Effector memory CD4-positive, alpha-beta T cell (primary cell): Measurements from ENCODE around the gene GNPDA2.

ENCODE experiments used
- DNase-seq, 3 donors: peaks; one replicate each; pipeline ENCODE4 v3.0.0-alpha.2; 2020
- H3K27ac ChIP-seq: 2 replicates; pipeline ENCODE4 v1.7.0; 2013; ENCODE audit warnings: mild to moderate bottlenecking, low read length, moderate library complexity; ENCODE audit not compliant: insufficient read depth, poor library complexity, severe bottlenecking
- H3K27me3 ChIP-seq: replicated peaks from 2 replicates; pipeline ENCODE4 v1.7.0; 2013; ENCODE audit warnings: mild to moderate bottlenecking, low read length; ENCODE audit not compliant: insufficient read depth, control insufficient read depth, poor library complexity, severe bottlenecking
- H3K36me3 ChIP-seq: 2 replicates; pipeline ENCODE4 v1.7.0; 2013; ENCODE audit warnings: mild to moderate bottlenecking, low read length, moderate library complexity; ENCODE audit not compliant: control insufficient read depth, insufficient read depth
- H3K4me1 ChIP-seq: 2 replicates; pipeline ENCODE4 v1.7.0; 2013; ENCODE audit warnings: low read length, mild to moderate bottlenecking; ENCODE audit not compliant: control insufficient read depth, insufficient read depth, poor library complexity, severe bottlenecking
- H3K4me3 ChIP-seq: 2 replicates; pipeline ENCODE4 v1.7.0; 2013; ENCODE audit warnings: low read length, low read depth, mild to moderate bottlenecking; ENCODE audit not compliant: insufficient read depth, poor library complexity, severe bottlenecking
- H3K9me3 ChIP-seq: 2 replicates; pipeline ENCODE4 v1.7.0; 2013; ENCODE audit warnings: mild to moderate bottlenecking, low read length, moderate library complexity; ENCODE audit not compliant: control insufficient read depth
- total RNA-seq, 3 donors: gene quantifications; one replicate each; lab custom pipeline; 2026; lab: John Stamatoyannopoulos, UW

Gene GNPDA2
- total RNA-seq: 7.2 to 14.9 (median 7.2) reads per million in 3 donors

DNA sequence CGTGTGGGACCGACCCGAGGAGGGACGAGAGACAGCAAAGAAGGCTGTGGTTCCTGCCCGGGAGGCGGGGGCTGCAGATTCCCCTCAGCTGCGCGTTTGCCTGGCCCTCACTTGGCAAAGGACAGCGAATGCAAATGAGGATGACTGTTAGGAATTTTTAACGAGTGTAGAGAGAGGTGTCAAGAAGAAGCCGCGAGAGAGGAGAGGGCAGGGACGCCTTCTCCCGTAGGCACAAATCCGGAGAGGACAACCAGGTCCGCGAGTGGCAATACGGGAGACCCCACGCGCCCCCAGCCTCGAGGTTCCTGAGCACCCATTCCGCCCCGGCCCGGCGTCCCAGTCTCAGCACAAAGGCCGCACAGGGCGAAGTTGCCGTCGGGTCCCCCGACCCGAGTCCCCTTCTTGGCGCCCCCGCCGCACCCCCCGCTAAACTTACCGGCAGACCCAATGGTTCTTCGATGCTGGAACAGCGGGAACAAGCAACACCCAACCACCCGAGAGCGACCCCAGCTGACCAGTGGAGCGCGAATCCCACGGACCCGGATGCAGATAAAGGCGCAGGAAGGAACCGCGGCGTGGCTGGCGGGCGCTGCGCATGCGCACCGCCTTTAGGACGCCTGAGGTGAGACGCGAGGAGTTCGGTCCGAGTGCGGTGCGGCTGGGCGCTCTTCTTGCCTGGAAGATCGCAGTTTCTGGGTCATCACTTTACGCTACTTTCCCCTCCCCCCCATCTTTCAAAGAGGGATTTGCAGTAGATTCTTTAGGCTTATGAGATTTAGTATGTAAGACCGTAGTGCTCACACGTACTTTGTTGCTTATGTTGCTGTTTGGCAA lies at the start of gene GNPDA2:
Gene GNPDA2, minus strand, starts transcription at position 519 of the 834 bp plus-strand sequence. CDS start 4,349 bp downstream, outside the sequence.
- peaks cover 18% of the 10 kb centered on the region for H3K4me1 ChIP-seq
- H3K9me3 ChIP-seq: no peaks in the 10 kb centered on the region
- H3K27me3 ChIP-seq: no peaks in the 10 kb centered on the region
- peak within 1 kb of the TSS; percentile 83 for H3K4me3 ChIP-seq
- peak; percentile 68 to 79 (median 72) for DNase-seq
- H3K36me3 ChIP-seq: no peaks in the 10 kb centered on the region
- H3K27ac ChIP-seq: peak within 1 kb of the TSS; percentile 53

DNA sequence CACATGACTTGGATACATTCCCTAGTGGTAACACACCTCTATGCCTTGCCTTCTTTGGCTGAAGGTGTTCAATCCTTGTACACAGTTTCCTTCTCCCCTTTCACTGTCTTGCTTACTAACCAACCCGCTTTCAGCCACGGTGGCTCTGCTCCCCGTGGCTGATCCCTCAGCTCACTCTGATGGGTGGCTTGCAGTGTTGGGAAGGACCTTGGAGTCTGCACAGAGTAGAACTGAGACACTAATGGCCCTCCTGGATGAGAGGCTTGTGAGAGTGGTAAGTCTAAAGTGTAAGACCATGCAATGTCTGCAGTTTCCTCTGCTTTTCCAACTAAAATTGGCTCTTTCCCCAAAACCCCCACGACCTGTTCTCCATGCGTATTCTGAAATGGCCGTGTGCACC lies 46.0 kb upstream of the GNPDA2 start:
- Histone ChIP-seq H3K27me3 (no peaks in the 10 kb centered on the region), H3K27ac (no peak overlapping the region), H3K9me3 (no peaks in the 10 kb centered on the region), H3K4me3 (no peak overlapping the region), H3K4me1 (no peaks in the 10 kb centered on the region), H3K36me3 (no peaks in the 10 kb centered on the region)
- DNase-seq: no peak

DNA sequence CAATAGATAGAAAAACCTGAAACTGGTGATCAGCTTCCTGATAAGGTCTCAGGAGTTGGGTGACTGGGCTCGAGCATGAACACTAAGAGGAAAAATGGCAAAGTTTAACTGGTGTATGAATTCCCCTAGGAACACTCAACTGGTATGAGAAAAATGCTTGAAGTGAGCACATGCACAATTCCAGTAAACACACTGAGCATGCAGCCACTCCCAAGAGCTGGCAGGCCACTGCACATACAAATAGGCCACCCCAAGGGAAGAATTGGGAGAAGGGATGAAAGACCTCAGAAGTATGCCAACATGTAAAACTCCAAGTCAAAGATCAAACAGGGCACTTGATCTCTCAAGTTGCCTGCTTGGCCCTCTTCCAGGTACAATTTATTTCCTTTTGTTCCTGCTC lies 45.4 kb upstream of the GNPDA2 start:
- DNase-seq: no peak
- H3K4me3 ChIP-seq: no peak overlapping the region
- H3K27ac ChIP-seq: no peak overlapping the region

DNA sequence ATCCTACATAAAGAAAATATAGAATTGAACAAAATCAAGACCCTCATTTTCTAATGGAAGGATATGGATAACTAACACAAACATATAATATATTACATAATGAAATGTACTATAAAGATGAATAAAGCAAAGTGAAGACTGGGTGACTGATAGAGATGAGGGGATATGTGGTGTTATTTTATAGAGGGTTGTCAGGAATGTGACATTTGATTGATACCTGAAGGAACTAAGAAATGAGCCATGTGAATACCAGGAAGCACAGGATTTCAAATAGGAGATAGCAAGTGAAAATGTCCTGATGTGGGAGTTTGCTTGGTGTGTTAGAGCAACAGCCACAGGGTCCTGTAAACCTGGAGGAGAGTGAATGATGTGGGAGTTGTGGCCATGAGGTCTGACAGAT lies 40.1 kb upstream of the GNPDA2 start:
- Histone ChIP-seq H3K27ac (no peak overlapping the region), H3K27me3 (no peaks in the 10 kb centered on the region), H3K36me3 (no peaks in the 10 kb centered on the region), H3K4me3 (no peak overlapping the region), H3K4me1 (no peaks in the 10 kb centered on the region), H3K9me3 (no peaks in the 10 kb centered on the region)
- no peak for DNase-seq

More for the DNA sequence above, 45.4 kb upstream of the GNPDA2 start:
- Histone ChIP-seq H3K36me3 (no peaks in the 10 kb centered on the region), H3K27me3 (no peaks in the 10 kb centered on the region), H3K4me1 (no peaks in the 10 kb centered on the region), H3K9me3 (no peaks in the 10 kb centered on the region)

DNA sequence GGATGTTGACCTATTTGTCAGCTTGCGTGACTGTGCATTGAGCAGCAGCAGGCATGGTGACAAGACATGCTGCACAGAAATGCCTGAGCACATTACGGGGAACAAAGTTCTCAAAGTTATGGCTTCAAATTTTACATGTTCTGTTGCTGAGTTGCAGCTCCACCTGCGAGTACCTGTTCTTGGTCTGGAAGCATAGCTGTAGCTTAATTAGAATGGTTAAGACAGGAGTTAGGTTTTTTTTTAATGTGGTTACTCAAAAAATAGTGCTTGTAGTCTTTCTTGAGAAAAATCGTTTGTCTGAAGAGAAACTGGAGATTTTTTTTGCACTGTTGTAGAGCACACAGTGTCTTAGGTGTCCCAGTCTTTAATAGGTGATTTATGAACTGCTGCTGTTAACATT lies 38.8 kb upstream of the GNPDA2 start:
- no peak for DNase-seq
- Histone ChIP-seq H3K27ac (no peak overlapping the region), H3K4me1 (no peaks in the 10 kb centered on the region), H3K4me3 (no peak overlapping the region), H3K27me3 (no peaks in the 10 kb centered on the region), H3K9me3 (no peaks in the 10 kb centered on the region), H3K36me3 (no peaks in the 10 kb centered on the region)

DNA sequence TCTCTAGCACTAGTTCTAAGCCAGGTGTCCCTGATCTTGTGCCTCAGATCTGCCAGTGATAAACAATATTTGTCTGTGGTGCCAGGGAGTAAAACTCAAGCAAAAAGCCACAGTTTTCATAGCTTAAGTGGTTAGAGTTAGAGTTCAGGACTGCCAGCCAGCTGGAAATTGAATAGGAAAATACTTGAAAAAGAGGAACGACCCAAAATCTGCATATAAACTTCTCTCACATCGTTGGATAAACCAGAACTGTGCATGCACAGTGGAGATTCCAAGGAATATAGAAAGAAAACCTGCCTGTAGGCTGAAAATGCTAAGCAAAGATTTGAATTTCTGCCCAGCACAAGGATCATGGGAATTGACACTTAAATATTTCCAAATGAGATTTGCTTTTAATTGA lies 35.0 kb upstream of the GNPDA2 start:
- H3K4me3 ChIP-seq: no peak overlapping the region
- no peak overlapping the region for H3K27ac ChIP-seq
- no peaks in the 10 kb centered on the region for H3K9me3 ChIP-seq
- H3K4me1 ChIP-seq: no peaks in the 10 kb centered on the region
- no peaks in the 10 kb centered on the region for H3K36me3 ChIP-seq
- no peak for DNase-seq
- H3K27me3 ChIP-seq: no peaks in the 10 kb centered on the region

DNA sequence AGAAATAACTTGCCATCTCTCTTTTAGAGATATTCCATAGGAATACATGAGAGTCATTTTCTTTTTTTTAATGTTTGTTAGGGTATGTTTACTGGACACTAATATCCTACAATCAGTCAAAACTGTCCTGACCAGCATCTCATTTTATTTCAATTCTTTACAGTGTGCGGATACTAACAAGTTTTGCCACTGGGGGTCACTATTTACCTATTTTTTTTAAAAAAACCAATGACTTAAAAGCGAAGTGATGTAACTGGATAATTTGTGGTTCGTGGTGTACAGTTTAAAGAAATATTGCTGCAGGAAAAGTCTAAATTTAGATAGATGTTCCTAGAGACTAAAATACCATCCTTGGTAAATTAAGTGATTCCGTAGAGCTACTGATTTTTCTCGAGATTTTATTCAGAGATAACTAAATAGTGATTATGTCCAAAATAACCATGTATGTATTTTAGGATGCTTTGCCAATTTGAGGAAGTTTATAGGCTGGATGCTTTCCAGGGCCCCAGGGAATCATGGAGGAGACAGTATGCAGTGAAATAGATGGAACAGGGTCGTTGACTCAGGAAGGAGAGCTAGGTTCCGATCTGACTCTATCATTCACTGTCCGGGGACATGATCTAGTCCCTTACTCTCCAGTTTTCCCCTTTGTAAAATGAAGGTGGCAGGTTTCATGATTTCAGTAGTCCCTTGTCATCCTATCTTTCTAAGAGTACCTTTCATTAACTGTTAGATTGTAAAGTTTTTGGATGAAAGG lies 34.0 kb upstream of the GNPDA2 start:
- Histone ChIP-seq H3K9me3 (no peaks in the 10 kb centered on the region), H3K4me1 (no peaks in the 10 kb centered on the region), H3K27ac (no peak overlapping the region), H3K36me3 (no peaks in the 10 kb centered on the region), H3K27me3 (no peaks in the 10 kb centered on the region), H3K4me3 (no peak overlapping the region)
- DNase-seq: no peak

DNA sequence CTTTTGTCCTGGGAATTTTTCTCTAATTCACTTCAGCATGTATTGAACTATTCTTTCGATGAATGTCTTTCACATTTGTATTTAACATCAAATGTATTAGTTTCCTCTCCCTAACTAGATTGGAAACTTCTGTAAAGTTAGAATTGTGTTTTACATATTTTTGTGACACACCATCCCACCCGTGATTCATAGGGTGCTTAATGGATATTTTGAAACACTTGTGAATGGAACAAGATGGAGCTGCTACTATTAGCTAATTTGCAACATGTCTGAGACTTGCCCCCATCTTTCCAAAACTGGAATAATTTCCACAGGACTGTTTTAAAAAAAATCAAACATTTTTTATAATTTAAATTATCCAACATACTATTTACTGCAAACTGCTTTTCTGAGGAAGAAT lies 30.2 kb upstream of the GNPDA2 start:
- Histone ChIP-seq H3K9me3 (no peaks in the 10 kb centered on the region), H3K4me3 (no peak overlapping the region), H3K27me3 (no peaks in the 10 kb centered on the region), H3K4me1 (no peaks in the 10 kb centered on the region), H3K36me3 (no peaks in the 10 kb centered on the region), H3K27ac (no peak overlapping the region)
- DNase-seq: no peak

DNA sequence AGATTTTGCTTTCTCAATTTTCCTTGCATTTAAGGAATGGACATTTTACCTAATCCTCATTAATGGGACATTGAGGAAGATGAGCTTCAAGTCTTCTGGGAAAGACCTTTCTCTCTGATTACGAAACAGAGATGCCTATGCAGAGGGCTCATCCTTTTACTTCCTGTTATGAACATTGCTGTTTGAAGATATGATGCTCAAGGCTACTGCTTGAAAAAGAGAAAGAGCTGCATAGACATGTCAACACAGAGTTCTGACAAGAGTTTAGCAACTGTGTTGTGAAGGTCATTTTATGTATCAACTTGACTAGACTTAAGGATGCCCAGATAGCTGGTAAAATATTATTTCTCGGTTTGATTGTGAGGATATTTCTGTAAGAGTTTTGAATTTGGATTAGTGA lies 13.8 kb upstream of the GNPDA2 start:
- no peak overlapping the region for H3K4me3 ChIP-seq

DNA sequence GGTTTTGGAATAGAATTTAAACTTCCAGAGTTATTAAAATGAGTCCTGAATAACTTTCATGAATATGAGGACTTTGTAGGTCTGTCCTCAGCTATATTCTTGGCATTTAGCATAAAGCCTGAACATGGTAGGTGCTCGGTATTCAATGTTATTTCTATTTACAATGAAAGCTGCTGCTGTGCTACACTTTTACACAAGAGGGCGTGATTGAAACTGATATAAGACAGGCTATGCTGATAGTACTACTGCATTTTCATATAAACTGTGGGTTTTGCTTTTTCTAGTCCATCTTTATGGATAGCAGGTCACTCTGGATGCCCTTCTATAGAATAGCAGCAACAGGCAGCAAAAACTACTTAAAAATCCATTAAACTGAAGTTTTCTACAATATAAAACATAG lies 12.3 kb upstream of the GNPDA2 start:
- Histone ChIP-seq H3K36me3 (no peaks in the 10 kb centered on the region), H3K27ac (no peak overlapping the region), H3K4me1 (no peaks in the 10 kb centered on the region), H3K9me3 (no peaks in the 10 kb centered on the region), H3K4me3 (no peak overlapping the region), H3K27me3 (no peaks in the 10 kb centered on the region)
- DNase-seq: no peak

More for the DNA sequence above, 13.8 kb upstream of the GNPDA2 start:
- no peaks in the 10 kb centered on the region for H3K4me1 ChIP-seq
- H3K9me3 ChIP-seq: no peaks in the 10 kb centered on the region
- no peaks in the 10 kb centered on the region for H3K36me3 ChIP-seq
- no peak overlapping the region for H3K27ac ChIP-seq
- no peaks in the 10 kb centered on the region for H3K27me3 ChIP-seq
- DNase-seq: no peak
